ENCODE results near the gene ZIC4. TPM values are rescaled to one million over a fixed set of nuclear protein-coding genes. Genes with fewer than 3 reads are reported as not detected.

The ZIC4 gene
- total and polyA plus RNA-seq, 4 donors = 0.06 TPM; not detected in 3

GRCh38 chr3:147413686-147414389 is 7.5 kb upstream of the ZIC4 start:
- 25% methylated on average over 24 of the region's 24 CpGs for WGBS
- peaks cover 0 to 7% (median 0%) of the 10 kb centered on the region in 4 donors for H3K36me3 ChIP-seq (ENCODE audit: control insufficient read depth in 4 of 4, insufficient read depth in 3 of 4, low read depth in 1 of 4, low read length in 3 of 4)
- no peak overlapping the region for H3K27ac ChIP-seq (ENCODE audit: low read depth in 1 of 2, low read length in 2 of 2)
- peaks cover 0 to 30% (median 15%) of the 10 kb centered on the region in 4 donors for H3K27me3 ChIP-seq (ENCODE audit: control insufficient read depth in 4 of 4, insufficient read depth in 4 of 4, low read length in 3 of 4)
- H3K9me3 ChIP-seq (ENCODE audit: control insufficient read depth in 4 of 4, low read length in 3 of 4) = peaks cover 0 to 10% (median 2%) of the 10 kb centered on the region in 4 donors
- TF ChIP-seq, protein P1, sequence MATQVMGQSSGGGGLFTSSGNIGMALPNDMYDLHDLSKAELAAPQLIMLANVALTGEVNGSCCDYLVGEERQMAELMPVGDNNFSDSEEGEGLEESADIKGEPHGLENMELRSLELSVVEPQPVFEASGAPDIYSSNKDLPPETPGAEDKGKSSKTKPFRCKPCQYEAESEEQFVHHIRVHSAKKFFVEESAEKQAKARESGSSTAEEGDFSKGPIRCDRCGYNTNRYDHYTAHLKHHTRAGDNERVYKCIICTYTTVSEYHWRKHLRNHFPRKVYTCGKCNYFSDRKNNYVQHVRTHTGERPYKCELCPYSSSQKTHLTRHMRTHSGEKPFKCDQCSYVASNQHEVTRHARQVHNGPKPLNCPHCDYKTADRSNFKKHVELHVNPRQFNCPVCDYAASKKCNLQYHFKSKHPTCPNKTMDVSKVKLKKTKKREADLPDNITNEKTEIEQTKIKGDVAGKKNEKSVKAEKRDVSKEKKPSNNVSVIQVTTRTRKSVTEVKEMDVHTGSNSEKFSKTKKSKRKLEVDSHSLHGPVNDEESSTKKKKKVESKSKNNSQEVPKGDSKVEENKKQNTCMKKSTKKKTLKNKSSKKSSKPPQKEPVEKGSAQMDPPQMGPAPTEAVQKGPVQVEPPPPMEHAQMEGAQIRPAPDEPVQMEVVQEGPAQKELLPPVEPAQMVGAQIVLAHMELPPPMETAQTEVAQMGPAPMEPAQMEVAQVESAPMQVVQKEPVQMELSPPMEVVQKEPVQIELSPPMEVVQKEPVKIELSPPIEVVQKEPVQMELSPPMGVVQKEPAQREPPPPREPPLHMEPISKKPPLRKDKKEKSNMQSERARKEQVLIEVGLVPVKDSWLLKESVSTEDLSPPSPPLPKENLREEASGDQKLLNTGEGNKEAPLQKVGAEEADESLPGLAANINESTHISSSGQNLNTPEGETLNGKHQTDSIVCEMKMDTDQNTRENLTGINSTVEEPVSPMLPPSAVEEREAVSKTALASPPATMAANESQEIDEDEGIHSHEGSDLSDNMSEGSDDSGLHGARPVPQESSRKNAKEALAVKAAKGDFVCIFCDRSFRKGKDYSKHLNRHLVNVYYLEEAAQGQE (IDR thresholded peaks at IDR 0.05) = no peak
- TF ChIP-seq ATF3 (IDR thresholded peaks at IDR 0.05) = no peak
- no peak for TF ChIP-seq FOXA1 (IDR thresholded peaks at IDR 0.05)
- TF ChIP-seq MAX (IDR thresholded peaks at IDR 0.05) = no peak
- no peak for TF ChIP-seq FOXA2 (IDR thresholded peaks at IDR 0.05)
- TF ChIP-seq EGR1 (IDR thresholded peaks at IDR 0.05; ENCODE audit: low read depth in 2 of 2) = no peak
- no peak for TF ChIP-seq YY1 (IDR thresholded peaks at IDR 0.05)
- no peak for TF ChIP-seq HNF4G (IDR thresholded peaks at IDR 0.05)
- TF ChIP-seq, protein P2, sequence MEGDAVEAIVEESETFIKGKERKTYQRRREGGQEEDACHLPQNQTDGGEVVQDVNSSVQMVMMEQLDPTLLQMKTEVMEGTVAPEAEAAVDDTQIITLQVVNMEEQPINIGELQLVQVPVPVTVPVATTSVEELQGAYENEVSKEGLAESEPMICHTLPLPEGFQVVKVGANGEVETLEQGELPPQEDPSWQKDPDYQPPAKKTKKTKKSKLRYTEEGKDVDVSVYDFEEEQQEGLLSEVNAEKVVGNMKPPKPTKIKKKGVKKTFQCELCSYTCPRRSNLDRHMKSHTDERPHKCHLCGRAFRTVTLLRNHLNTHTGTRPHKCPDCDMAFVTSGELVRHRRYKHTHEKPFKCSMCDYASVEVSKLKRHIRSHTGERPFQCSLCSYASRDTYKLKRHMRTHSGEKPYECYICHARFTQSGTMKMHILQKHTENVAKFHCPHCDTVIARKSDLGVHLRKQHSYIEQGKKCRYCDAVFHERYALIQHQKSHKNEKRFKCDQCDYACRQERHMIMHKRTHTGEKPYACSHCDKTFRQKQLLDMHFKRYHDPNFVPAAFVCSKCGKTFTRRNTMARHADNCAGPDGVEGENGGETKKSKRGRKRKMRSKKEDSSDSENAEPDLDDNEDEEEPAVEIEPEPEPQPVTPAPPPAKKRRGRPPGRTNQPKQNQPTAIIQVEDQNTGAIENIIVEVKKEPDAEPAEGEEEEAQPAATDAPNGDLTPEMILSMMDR (IDR thresholded peaks at IDR 0.05; ENCODE audit: low read depth, low read length, missing input control) = no peak
- TF ChIP-seq GABPA (IDR thresholded peaks at IDR 0.05 in 1 of 2, conservative IDR thresholded peaks at IDR 0.05 in 1 of 2) = no peak
- TF ChIP-seq TAF1 (conservative IDR thresholded peaks at IDR 0.05) = no peak
- peak overlapping the region in 1 of 3 donors; percentile 43 for H3K4me3 ChIP-seq (ENCODE audit: low read depth in 1 of 3, low read length in 3 of 3)
- no peak overlapping the region for H3K9ac ChIP-seq (ENCODE audit: low read depth in 1 of 2, low read length in 2 of 2)
- peaks cover 8 to 33% (median 14%) of the 10 kb centered on the region in 4 donors for H3K4me1 ChIP-seq (ENCODE audit: control insufficient read depth in 4 of 4, insufficient read depth in 4 of 4, low read length in 3 of 4)
- no peak for DNase-seq (ENCODE audit: low spot score)

DNA sequence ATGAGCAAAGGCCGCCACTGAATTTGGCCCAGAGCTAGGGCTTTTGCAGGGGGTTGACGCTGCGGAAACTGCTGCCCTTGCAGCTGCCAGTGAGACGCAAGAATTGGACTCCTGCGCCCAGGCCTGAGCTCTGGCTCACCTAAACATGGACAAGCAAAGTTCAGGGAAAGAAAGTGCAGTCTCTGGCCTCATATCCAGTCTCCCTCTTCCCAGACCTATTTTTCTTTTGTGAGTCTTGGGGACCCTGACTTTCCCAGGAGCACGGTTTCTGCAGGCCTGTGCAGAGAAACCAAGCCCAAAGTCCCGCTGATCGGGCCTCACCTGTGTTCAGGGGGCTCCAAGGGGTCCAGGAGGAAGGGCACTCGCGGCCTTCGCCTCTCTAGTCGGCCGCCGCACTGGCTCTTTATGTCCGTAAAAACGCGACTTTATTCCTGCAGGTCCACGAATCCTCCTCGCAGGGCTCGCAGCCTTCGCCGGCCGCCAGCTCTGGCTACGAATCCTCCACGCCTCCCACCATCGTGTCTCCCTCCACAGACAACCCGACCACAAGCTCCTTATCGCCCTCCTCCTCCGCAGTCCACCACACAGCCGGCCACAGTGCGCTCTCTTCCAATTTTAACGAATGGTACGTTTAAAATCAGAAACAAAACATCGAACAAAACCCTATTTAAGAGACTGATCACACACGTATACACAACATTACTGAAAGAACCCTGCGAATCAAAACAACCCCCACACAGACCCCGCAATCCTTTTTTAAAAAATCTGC is 6.8 kb upstream of the ZIC4 start:
- H3K36me3 ChIP-seq (ENCODE audit: control insufficient read depth in 4 of 4, insufficient read depth in 3 of 4, low read depth in 1 of 4, low read length in 3 of 4) = peaks cover 0 to 7% (median 0%) of the 10 kb centered on the region in 4 donors
- WGBS = 27% methylated on average over 37 of the region's 37 CpGs
- H3K4me1 ChIP-seq (ENCODE audit: control insufficient read depth in 4 of 4, insufficient read depth in 4 of 4, low read length in 3 of 4) = peaks cover 7 to 35% (median 13%) of the 10 kb centered on the region in 4 donors
- no peak overlapping the region for H3K9ac ChIP-seq (ENCODE audit: low read depth in 1 of 2, low read length in 2 of 2)
- peaks cover 0 to 32% (median 13%) of the 10 kb centered on the region in 4 donors for H3K27me3 ChIP-seq (ENCODE audit: control insufficient read depth in 4 of 4, insufficient read depth in 4 of 4, low read length in 3 of 4)
- no peak overlapping the region for H3K27ac ChIP-seq (ENCODE audit: low read depth in 1 of 2, low read length in 2 of 2)
- H3K4me3 ChIP-seq (ENCODE audit: low read depth in 1 of 3, low read length in 3 of 3) = peak overlapping the region in 2 of 3 donors; percentile 31 to 43
- DNase-seq (ENCODE audit: low spot score) = no peak
- peaks cover 0 to 10% (median 2%) of the 10 kb centered on the region in 4 donors for H3K9me3 ChIP-seq (ENCODE audit: control insufficient read depth in 4 of 4, low read length in 3 of 4)
- TF ChIP-seq NR2F2 (IDR thresholded peaks at IDR 0.05) (no peak), RAD21 (IDR thresholded peaks at IDR 0.05) (no peak), JUND (IDR thresholded peaks at IDR 0.05) (no peak), MAX (IDR thresholded peaks at IDR 0.05) (no peak), FOXA2 (IDR thresholded peaks at IDR 0.05) (no peak), SP1 (IDR thresholded peaks at IDR 0.05) (no peak), GABPA (IDR thresholded peaks at IDR 0.05 in 1 of 2, conservative IDR thresholded peaks at IDR 0.05 in 1 of 2) (no peak)
- TF ChIP-seq, protein P2 (IDR thresholded peaks at IDR 0.05; ENCODE audit: low read depth, low read length, missing input control) = no peak
